Measurements from ENCODE around the gene TPRX2. TPM values are rescaled to one million over a fixed set of nuclear protein-coding genes. Genes with fewer than 3 reads are reported as not detected.

TPRX2 gene
- total RNA-seq, 4 donors from 2014 or later, result not detected

GRCh38 chr19:47882890-47883289 is 23.9 kb downstream of the TPRX2 start:
- Histone ChIP-seq H3K4me3 (no peak overlapping the region), H3K27me3 (peaks cover 0 to 33% (median 0%) of the 10 kb centered on the region in 4 donors), H3K9me3 (no peaks in the 10 kb centered on the region), H3K36me3 (no peaks in the 10 kb centered on the region), H3K27ac (no peak overlapping the region), H3K4me1 (no peaks in the 10 kb centered on the region)
- WGBS, 2 donors, result 39 to 41% methylated on average over 3 of the region's 3 CpGs
- intact Hi-C loops (cut with DNase I), result no loop called here
- DNase-seq, result no peak
- TF ChIP-seq POLR2A (IDR thresholded peaks at IDR 0.05) (no peak), CTCF (IDR thresholded peaks at IDR 0.05) (no peak)

DNA sequence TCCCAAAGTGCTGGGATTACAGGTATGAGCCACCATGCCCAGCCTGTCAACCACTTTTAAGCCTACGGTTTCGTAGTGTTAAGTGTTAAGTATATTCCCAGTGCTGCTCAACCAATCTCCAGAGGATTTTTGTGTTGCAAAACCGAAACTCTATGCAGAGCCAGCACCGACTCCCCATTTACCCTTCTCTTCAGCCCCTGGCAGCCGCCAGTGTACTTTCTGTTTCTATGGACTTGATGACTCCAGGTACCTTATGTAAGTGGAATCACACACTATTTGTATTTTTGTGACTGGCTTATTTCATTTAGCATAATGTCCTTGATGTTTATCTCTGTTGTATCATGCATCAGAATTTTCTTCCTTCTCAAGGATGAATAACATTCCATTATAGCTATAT is 26.0 kb downstream of the TPRX2 start:
- no peak overlapping the region for H3K4me3 ChIP-seq
- no peak for TF ChIP-seq POLR2A (IDR thresholded peaks at IDR 0.05)
- no peak for TF ChIP-seq CTCF (IDR thresholded peaks at IDR 0.05)
- H3K36me3 ChIP-seq, result no peaks in the 10 kb centered on the region
- 68 to 84% methylated on average over 5 of the region's 5 CpGs for WGBS, 2 donors
- H3K27me3 ChIP-seq, result peaks cover 0 to 24% (median 0%) of the 10 kb centered on the region in 4 donors
- no peak for DNase-seq
- no peaks in the 10 kb centered on the region for H3K9me3 ChIP-seq
- intact Hi-C loops (cut with DNase I), result no loop called here
- no peaks in the 10 kb centered on the region for H3K4me1 ChIP-seq
- no peak overlapping the region for H3K27ac ChIP-seq

DNA sequence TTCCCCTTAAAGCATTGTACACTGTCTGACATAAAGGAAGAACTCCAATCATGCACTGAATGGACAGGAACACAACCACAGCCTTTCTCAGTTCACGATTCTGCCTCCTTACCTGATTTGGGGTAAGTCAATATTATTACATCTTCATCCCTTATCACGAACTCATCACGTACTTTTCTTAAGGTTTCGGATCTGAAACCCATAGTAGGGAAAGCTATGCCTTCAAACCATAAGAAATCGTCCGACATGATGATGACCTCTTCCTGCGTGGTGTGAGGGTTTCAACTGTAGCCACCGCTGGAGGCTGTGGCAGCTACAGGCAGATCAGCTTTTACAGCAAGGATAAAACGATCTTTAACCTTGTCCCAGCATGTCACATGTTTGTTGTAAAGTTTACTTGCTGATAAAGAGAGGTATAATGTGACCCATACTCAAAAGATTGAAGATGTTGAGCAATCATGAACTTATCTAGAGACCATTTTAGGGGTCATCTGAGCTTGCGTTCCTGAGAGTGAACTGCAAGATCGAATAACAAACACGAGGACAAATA is 27.1 kb downstream of the TPRX2 start, which contains the start of gene SULT2A1:
TSS of gene SULT2A1 (minus strand) at position 306 of the 550 bp plus-strand sequence. CDS start at position 248, 58 bp downstream.
- TF ChIP-seq CTCF (IDR thresholded peaks at IDR 0.05) (no peak), POLR2A (IDR thresholded peaks at IDR 0.05) (no peak)

DNA sequence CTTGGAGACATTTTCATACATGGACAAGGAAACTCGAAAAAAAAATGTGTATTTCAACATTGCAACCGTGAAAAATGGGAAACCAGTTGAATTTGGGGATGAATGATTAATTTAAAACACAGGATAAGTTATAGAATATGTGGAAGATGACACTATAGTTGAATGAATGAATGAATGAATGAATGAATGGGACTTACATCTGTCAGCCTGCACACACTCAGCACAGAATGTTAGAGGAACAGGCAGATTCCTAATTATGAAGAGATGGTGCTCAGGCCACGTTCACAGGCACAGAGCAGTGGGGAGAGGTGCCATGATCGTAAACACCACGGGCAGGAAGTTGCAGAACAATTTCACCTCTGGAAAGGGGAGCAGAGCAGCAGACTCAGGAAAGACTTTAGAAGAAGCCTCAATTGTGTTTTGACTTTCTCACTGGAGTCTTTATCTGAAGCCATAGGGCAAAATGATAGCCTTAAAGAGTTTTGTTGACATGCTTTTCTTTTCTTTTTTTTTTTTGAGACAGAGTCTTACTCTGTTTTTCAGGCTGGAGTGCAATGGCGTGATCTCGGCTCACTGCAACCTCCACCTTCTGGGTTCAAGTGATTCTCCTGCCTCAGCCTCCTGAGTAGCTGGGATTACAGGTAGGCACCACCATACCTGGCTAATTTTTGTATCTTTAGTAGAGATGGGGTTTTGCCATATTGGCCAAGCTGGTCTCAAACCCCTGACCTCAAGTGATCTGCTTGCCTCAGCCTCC is 32.0 kb downstream of the TPRX2 start:
- Histone ChIP-seq H3K9me3 (peaks cover 0 to 4% (median under 1%) of the 10 kb centered on the region in 3 donors), H3K4me1 (no peaks in the 10 kb centered on the region), H3K27me3 (peaks cover 0 to 2% (median 0%) of the 10 kb centered on the region in 4 donors), H3K4me3 (no peak overlapping the region), H3K27ac (no peak overlapping the region), H3K36me3 (no peaks in the 10 kb centered on the region)
- intact Hi-C loops (cut with DNase I), result no loop called here
- TF ChIP-seq CTCF (IDR thresholded peaks at IDR 0.05), result no peak
- no peak for TF ChIP-seq POLR2A (IDR thresholded peaks at IDR 0.05)
- 66 to 68% methylated on average over 7 of the region's 7 CpGs for WGBS, 2 donors
- DNase-seq, result no peak

More for the DNA sequence above, 27.1 kb downstream of the TPRX2 start, which contains the start of gene SULT2A1:
- no peak for DNase-seq
- Histone ChIP-seq H3K27me3 (peaks cover 0 to 24% (median 0%) of the 10 kb centered on the region in 4 donors), H3K36me3 (no peaks in the 10 kb centered on the region), H3K27ac (no peak within 1 kb of the TSS), H3K9me3 (no peaks in the 10 kb centered on the region), H3K4me1 (no peaks in the 10 kb centered on the region), H3K4me3 (no peak within 1 kb of the TSS)
- 58 to 59% methylated on average over 12 of the region's 12 CpGs for WGBS, 2 donors
- intact Hi-C loops (cut with DNase I), result no loop called here

GRCh38 chr19:47891622-47891922 is 32.5 kb downstream of the TPRX2 start:
- Histone ChIP-seq H3K27ac (no peak overlapping the region), H3K27me3 (no peaks in the 10 kb centered on the region), H3K4me3 (no peak overlapping the region), H3K9me3 (peaks cover 0 to 7% (median 4%) of the 10 kb centered on the region in 3 donors), H3K4me1 (no peaks in the 10 kb centered on the region), H3K36me3 (no peaks in the 10 kb centered on the region)
- no peak for DNase-seq
- no peak for TF ChIP-seq CTCF (IDR thresholded peaks at IDR 0.05)
- no peak for TF ChIP-seq POLR2A (IDR thresholded peaks at IDR 0.05)
- 59 to 70% methylated on average over 1 to 2 of the region's 2 CpGs for WGBS, 2 donors
- intact Hi-C loops (cut with DNase I), result no loop called here
